NCI-H446 treated with DMSO at 0.1 percent for 48 hours (cell line): Measurements from ENCODE around the gene LDAH.

ENCODE experiments used
- DNase-seq: peaks from one replicate; lab custom pipeline; 2025; lab: John Stamatoyannopoulos, UW

LDAH gene

DNA sequence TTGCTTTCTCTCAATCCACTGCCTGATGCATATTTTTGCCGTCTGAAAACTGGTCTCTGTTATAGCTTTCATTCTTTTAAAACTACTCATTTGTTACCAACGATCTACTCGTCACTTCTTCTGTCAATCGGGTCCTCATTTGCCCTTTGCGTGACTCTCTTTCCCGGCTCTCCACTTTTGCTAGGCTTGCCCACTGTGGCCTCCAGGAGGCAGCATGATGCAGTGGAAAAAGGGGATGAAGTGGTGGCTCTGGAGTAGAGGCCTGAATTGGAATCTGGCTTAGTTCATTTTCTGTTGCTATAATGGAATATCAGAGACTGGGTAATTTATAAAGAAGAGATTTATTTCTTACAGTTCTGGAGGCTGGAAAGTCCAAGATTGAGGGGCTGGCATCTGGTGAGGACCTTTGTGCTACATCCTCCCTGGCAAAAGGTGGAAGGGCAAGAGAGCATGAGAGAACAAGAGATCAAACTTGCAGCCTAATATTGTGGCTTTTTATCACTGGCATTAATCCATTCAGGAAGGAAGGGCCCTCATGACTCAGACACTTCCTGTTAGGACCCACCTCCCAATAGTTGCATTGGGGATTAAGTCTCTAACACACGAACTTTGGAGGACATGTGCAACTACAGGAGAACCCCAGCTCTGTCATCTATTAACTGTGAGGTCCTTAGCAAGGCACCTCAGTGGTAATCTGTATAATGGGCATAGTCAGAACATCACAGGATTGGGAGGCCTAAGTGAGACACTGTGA, 140.6 kb downstream of the LDAH start:
- no peak for DNase-seq

DNA sequence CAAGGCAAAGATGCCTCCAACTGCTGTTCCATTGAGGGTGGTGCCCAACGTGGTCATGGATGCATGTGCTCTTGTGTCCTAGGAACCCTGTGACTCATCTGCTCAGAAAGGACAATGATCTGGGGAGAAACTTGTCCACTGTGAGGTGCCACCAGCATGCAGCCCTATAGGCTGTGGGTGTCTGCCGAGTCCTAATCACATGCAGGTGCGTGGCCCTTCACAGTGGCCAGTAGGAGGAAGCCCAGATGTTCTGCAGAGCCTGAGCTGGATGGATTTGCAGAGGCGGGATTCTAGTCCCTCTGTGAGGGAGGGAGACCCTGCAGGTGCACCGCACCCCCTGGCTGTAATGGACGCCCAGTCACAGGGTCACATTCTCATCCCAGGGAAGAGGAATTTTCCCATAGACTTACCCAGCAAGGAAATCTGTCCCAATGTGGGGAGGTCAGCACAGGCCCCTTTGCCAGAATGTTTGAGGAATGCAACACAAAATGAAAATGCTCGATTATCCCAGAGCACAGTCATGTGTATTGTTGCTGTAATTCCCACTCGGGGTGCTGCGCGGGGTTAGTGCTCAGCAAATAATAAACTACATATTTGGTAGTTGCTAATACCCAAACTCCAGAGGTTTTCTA, 142.0 kb downstream of the LDAH start:
- no peak for DNase-seq

DNA sequence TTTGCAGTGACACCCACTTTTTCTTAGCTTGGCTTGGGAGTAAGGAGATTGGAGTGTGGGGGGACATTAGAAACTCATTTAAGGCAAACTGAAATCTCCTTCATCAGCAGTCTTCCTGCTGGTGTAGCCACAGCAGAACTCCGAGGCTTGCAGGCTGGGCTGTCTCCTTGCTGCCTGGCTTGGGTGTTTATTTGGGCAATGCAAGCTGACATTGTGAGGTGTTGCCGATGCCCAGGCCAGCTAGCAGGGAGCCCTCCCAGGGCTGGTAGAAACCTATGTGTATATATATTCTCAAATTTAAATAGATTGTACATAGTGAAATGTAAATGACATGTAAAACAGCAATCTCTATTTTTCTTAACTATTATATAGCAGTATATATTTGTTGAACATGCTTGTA, 144.1 kb downstream of the LDAH start:
- DNase-seq, result no peak

DNA sequence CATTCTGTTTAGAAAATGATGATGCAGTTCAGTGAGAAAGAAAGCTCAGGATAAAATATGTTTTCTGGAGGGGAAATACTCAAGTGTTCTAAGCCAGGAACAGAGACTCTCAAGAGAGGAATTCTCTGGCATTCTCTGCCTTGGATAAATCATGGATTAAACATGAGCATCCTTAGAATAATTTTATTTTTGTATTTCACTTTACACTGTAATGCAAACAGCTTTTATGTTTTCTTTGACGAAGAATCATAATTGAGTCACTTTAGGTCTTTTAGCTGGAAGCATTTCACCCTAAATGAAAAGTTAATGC, 144.9 kb downstream of the LDAH start:
- no peak for DNase-seq

DNA sequence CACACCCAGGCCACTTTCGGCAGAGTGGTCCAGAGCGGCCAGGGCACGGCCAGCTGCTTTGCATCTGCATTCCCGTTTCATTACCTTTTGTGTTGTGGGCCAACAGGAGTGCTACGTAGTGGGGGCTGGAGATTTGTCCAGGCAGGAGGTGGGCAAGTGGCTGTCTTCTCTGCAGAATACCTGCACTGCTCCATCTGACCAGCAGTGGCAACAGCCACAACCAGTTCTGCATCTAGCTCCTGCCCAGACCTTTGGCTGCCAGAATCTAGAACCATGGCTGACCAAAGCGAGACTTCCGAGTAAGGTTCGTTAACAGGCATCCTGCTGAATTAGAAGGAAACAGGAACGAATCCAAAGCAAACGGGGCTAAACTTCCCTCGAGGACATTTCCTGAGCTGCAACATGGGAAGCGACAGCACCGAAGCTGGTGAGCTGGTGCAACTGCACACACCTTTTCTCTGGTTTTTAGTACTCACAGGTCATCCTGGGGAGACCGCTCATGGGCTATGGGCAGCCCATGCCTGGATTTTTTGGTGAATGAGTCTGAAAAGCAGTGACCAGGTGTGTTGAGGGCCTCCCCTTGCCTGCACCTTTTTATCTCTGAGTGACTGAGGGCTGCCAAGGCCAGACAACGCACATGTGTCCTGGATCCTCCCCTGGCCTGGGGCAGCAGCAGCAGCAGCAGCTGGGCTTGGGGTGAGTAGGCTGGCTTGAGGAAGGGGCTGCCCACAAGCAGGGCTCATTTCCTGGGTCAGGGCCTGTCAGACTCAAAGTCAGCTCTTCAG, 145.4 kb downstream of the LDAH start:
- no peak for DNase-seq

DNA sequence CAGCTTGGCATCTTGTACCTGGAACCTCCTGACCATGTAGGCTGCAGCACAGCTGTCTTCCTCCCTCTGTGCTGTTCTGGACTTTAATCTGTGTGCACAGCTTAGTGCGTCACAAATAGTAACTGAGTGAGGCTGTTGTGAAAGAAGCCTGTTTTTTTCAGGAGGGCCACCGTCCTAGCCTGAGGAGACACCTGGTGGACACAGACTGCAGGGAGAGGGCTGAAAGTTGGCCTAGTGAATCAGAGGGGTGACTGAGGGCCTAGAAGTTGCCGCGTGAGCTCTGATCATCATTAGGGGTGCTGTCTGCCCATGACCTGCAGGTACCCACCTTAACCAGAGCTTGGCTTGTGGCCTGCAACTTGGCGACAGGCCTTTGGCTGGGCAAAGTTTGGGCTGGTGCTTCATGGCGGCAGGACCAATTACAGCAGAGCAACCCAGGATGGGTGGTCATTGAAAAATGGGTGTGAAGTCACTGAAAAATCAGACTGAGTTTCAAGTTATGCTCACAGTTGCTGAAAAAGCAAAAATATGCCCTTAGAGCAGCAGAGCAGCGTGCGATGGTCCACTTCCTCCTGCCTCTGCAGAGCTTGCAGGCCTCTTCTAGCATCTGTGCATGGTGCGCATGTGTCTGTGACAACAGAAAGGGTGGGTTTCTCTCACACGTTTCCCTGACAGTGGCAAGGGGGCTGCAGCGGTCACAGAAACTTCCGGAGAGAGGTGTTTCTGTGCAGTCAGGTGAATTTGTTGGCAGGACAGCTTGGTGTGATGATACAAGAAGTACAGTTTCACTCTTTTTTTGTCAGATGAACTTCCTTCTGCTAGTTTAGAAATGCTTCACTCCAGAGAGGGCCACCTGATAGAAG, 146.3 kb downstream of the LDAH start:
- no peak for DNase-seq

DNA sequence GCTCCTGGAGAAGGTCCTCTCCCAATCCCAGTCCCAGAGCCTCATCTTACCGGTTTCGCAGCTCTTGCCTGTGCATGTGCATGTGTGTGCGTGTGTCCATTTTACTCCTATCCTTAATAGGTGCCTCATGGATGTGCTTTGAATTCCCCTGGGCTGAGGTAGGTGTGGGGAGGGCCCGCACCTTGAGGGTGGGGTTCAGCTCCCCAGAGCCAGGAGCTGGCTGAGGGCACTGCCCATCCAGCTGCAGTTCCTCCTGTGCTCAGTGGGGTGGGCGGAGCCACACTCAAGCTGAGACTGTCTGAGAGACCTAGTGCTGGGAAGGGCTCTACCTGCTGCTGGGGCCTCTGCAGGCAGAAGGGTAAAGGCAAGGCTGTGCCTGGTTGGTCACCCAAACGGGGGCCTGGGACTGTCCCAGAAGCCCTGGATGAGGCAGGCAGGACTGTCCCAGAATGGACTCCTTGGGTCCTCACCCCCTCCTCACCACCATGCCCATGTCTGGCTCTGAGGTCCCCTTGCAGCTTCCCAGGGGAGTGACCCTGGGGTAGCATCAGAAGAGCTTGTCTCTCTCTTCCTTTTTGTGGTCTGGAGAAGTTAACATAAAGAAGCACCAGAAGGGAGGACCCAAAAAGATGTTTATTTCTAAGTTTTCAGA, 147.1 kb downstream of the LDAH start:
- DNase-seq, result no peak

DNA sequence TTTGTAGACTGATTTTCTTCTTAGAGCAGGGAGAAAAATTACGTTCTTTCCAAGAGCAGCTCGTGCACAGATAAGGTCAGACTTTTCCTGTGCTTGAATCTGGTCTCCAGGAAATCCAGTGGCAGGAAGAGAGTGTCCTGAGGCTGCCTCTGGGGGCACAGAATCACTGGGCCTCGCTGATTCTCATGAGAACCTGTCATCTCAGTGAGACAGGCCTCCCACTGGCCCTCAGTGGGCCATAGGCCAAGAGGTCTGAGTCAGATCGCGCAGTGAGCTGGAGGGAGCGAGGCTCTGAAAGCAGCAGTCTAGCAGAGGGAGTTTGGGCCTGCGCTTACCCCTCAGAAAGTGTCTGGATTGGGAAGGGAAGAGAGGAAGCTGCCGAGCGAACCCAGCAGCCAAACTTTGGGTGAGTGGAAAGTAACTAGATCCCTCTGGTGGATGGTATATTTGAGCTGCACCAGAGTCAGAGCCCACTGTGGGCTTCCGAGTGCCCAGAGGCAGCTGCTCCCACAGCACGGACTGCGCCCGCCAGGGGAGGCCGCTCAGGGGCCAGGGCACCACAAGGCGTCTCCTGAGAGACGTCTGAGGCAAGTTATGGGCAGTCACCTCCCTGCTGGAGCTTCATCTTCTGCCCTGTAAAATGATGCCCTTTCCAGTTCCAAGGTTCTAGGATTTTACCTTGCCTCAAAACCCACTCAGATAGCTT, 147.8 kb downstream of the LDAH start:
- no peak for DNase-seq

DNA sequence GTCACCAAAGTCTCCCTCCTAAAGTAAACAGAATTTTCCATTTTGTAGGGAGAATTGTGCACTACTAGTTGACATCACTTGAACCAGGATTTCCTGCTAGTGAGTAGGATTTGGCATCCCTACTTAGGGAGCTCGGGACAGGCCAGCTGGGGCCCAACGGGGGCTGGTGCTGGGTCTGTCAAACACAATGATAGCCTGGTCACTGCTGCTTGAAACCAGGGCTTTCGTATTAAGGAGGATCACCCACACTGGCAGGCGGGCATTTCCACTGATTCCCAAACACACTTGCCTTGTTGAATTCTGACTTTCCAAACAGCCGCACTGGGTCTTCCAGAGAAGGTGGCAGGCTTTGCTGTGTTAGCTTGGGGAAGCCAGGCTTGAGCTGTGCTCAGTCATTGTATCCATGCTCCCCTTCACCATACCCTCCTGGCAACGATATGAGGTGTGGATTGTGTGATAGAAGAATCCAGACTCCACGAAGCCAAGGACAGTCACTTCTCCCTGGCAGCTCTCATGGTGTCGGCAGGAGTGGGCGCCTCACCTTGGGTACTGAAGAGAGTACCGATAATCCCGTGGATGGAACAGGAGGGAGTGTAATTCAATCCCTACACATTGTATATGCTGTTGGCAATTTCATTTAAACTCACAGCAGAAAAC, 148.5 kb downstream of the LDAH start:
- no peak for DNase-seq

DNA sequence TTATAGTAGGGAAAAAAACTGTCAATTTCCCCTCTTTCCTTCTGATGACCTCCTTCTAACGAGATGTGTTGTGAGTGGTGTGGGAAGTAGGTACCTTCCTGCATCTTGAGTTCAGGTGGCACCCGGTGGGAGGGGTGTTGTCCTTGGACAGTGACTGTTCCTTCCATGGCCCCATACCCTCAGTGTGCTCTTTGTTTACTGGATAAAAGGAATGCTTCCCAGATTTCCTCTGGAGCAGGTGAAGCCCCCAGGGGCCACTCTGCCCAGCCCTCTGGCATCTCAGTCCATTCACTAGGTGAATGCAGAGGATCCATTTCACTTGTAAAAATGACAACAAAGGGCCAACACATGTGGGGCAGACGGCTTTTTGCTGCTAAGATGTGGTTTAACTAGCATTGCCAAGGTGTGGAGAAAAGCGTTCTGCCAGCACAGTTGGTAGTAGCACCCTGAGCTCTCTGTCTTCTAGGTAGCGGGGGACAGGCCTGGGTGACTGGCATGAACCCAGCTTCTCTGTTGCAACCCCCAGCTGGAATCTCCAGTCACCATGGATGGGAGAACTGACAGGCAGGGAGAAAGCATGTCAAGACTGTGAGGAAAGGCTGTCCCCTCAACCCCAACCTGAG, 149.1 kb downstream of the LDAH start:
- no peak for DNase-seq

DNA sequence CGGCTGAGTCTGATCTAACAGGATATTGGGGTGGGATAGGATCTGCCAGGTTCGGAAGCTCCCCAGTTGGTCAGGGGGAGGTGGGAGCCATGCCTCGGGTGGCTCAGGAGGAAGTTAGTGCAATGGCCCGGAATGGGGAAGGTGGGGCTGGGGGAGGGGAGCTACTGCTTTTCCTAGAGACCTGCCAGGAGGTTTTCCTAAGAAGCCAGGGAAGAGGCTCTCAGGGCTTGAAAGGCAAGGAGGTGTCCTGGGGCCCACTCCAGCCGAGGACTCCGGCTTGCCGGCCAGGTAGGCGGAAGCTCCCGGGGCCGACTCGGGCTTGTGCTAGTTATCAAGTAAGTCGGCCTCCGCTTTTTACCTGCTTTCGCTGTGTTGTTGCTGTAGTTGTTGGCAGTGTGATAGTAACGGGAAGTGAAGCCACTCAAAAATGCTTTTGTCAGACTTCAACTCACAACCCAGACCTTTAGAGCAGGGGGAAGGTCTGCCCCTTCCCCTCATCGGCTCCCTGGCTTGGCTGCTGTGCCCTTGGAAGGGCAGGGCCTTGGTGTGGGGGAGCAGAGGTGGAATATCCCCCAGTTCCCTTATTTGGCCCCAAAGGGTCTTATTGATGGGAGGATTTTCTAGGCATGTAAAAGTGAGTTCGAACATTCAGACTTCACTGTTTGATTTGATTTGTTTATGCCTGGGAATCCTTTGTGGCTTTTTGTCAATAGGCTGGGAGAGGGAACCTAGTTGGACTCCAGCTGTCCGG, 150.5 kb downstream of the LDAH start:
- no peak for DNase-seq

DNA sequence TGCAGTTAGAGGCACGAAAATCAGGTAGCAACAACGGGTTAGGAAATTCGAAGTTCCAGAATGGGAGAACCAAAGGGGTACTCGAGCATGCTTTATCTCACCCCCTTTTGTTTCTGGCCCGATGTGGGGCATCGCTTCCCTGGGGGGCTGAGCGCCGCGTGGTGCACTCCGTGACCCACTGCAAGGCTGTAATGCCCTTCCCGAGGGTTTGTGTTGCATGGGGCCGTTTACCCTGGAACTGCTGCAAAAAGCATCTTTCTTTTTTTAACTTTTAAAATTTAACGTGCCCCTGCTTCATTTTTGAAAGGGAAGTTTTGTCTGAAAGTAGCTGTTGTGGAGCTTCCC, 151.2 kb downstream of the LDAH start:
- no peak for DNase-seq

DNA sequence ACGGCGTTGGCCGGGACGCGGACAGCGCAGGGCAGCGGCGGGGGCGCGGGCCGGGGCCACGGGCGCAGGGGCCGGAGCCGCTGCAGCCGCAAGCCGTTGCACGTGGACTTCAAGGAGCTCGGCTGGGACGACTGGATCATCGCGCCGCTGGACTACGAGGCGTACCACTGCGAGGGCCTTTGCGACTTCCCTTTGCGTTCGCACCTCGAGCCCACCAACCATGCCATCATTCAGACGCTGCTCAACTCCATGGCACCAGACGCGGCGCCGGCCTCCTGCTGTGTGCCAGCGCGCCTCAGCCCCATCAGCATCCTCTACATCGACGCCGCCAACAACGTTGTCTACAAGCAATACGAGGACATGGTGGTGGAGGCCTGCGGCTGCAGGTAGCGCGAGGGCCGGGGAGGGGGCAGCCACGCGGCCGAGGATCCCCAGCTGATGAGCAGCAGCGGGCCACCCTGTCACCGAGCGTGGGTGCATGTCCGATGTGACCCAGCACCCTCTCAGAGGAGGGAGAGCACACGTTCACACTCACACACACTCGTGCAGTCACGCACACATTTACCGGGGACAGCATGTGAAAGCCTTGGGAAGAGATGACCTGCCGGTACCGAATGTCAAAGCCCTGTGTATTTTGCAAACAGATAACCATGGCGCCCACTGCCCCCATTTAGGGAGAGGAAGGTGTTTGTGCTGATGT, 151.7 kb downstream of the LDAH start:
- no peak for DNase-seq

DNA sequence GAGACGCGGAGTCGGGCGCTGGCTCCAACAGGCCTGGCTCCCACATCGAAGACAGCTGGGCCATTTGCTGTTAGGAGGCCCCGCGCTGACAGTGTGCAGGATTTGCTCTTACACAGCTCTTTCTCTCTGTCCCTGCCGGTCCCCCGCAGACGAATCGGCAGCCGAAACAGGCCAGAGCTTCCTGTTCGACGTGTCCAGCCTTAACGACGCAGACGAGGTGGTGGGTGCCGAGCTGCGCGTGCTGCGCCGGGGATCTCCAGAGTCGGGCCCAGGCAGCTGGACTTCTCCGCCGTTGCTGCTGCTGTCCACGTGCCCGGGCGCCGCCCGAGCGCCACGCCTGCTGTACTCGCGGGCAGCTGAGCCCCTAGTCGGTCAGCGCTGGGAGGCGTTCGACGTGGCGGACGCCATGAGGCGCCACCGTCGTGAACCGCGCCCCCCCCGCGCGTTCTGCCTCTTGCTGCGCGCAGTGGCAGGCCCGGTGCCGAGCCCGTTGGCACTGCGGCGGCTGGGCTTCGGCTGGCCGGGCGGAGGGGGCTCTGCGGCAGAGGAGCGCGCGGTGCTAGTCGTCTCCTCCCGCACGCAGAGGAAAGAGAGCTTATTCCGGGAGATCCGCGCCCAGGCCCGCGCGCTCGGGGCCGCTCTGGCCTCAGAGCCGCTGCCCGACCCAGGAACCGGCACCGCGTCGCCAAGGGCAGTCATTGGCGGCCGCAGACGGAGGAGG, 152.4 kb downstream of the LDAH start:
- no peak for DNase-seq

DNA sequence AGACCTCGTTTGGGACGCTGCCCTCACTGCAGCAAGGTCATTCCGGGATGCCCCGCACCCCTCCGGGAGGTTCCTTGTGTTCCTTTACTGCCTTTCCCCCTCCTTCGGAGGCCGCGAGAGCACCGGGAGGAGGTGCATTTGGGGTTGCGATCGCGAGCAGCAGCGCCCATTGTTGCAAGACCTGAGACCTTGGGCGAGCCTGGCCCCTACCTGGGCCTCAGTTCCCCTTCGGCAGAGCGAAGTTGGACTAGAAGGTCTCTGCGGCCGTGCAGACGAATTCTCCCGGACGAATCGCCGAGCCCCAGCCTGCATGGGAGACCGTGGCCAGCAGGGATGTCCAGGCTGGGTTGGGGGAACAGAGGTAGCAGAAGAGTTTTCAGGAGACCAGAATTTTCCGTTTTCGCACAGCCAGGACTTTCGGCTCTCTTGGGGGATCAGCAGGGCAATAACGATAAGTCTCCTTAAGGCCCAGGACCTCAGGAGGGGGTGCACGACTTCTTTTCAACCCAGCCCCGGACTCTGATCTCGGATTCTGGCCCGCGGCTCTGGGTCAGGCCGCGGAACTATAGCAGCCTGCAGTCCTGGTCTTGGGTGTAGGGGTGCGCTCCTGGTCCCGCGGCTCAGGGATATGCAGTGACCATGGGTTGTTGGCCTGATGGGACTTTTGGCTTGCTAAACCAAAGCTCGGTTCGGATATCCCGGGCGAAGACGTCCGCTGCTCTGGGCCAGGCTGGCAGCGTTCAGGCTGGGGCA, 153.2 kb downstream of the LDAH start:
- DNase-seq, result no peak

DNA sequence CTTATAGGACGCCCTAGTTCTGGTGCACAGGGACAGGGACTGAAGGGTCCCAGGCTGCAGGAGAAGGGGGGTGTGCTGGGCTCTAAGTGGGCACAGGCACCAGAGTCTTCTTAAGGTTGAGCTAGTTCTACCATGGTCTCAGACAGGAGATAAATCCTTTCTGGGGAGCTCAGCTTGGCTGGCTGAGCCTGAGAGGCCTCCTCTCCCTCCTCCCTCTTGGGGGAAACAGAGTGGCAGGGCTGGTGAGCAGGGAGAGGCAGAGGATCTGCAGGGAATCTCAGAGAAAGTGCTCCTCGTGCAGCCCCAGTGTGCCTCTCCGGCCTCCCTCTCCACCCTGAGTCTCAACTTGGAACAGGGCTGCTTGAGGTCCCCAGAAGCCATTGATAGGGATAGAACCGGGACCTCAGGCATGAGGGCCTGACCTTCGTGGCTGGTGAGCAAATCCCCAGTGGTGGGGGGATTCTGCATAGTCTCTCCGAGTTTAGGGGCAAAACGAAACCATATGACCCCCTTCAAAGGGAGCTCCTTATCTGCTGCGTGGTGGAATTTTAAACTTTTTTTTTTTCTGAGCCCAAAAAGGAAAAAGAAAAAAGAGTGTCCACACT, 153.9 kb downstream of the LDAH start:
- DNase-seq, result no peak

DNA sequence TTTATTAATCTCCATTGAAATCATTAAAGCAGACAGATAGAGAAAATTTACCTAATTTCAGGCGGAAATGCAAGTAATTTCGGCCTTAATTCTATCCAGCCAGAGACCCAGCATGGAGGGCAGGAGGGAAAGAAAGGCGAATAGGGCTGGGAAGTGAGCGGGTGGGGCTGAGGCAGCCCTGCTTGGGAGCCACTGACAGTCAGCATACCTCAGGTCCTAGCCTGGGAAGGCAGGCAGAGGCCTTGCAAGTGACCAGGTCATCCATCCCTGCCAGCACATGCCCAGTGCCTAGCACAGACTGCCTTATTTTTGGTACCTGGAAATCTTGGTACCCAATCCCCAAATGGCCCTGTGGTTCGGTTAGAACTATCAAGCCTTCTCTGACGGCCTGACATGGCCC, 154.4 kb downstream of the LDAH start:
- DNase-seq, result no peak
